ENCODE results near the gene CEP112.
"Not testable (repeated sequence)": the region's sequence is repeated elsewhere in the genome, so short reads cannot be mapped to it uniquely, and the experiment has no call there.

The CEP112 gene

DNA sequence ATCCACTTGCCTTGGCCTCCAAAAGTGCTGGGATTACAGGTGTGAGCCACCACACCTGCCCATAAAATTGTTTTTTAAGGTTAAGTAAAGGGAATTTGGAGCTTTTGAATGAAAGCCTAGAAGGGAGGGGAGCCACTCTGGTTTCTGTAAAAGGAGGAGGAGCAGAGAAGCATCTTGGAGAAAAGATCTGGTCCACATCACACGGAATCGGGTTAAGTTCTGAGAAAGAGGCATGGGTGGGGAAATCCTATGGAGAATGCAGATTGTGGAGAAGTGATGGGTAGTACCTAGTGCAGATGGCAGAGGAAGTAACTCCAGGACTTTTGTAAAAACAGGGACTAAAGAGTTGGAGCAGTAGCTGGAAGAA is 18.3 kb upstream of the CEP112 start:
- DNase-seq: no peak

GRCh38 chr17:66207936-66208335 is 16.0 kb upstream of the CEP112 start:
- DNase-seq: no peak

- DNase-seq: no peak
Observed at GRCh38 chr17:66203274-66204015, 11.5 kb upstream of the CEP112 start.

DNA sequence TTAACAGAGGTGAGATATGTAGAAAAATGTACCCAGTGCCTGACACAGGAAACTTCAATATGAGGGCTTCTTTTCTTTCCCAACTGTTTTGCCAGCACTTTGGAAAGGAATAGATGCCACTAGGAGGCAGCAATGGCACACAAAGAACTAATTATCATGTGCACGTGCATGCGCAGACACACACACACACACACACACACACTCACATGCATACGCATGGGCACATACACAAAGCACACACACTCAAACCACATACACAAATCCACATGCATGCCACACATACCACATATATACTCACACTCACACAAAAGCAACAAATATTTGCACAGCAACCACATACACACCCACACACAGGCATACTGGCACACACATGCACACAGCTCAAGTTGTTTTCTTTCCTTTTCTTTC is 8.8 kb upstream of the CEP112 start:
- DNase-seq: peak; percentile 17 to 50

GRCh38 chr17:66198242-66198641 is 6.3 kb upstream of the CEP112 start:
- DNase-seq: no peak

GRCh38 chr17:66192378-66192687 is 400 bp upstream of the CEP112 start:
- DNase-seq: no peak

- DNase-seq: no peak
Observed at GRCh38 chr17:66190738-66191592, 968 bp downstream of the CEP112 start.

- no peak for DNase-seq
Observed at GRCh38 chr17:66187718-66188117, 4.2 kb downstream of the CEP112 start.

DNA sequence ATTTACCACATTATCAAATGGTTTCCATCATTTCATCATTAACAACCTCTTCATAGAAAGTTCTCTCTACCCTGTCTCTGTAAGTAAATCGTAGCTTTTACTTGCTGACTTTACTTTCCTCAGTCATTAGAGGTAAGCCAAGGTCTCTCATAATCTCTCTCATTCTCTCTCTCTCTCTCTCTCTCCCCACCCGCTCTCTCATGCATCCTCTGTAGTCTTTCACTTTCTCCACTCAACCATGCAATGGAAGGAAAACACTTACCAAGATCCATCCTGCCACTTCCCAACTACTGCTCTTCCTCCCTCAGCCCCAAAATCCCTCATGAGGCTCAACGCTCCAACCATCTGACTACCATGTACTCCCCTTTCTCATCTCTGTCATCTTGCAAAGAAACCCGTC is 6.1 kb downstream of the CEP112 start:
- no peak for DNase-seq

GRCh38 chr17:66184392-66184791 is 7.5 kb downstream of the CEP112 start:
- DNase-seq: no peak

- no peak for DNase-seq
Observed at GRCh38 chr17:66183529-66183928, 8.4 kb downstream of the CEP112 start.

- no peak for DNase-seq
Observed at GRCh38 chr17:66178642-66179041, 13.3 kb downstream of the CEP112 start.

- DNase-seq: no peak
Observed at GRCh38 chr17:66177048-66177447, 14.9 kb downstream of the CEP112 start.

DNA sequence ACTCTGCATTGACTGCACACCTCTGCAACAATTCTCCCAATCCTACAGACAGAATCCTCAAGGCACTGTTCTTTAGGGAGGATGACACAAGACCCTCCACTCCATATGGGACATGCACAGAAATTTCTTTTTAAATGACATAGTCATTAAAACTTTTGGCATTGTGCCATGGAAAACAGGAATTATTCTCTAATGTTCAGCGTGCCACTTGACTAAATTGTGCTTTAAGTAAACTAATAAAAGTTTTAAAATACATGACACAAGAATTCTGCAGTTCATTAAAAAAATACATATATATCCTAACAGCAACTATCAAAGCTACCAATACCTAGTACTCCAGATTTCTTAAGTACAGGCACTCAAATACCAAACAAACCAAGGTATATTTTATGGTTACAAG is 16.0 kb downstream of the CEP112 start:
- no peak for DNase-seq

DNA sequence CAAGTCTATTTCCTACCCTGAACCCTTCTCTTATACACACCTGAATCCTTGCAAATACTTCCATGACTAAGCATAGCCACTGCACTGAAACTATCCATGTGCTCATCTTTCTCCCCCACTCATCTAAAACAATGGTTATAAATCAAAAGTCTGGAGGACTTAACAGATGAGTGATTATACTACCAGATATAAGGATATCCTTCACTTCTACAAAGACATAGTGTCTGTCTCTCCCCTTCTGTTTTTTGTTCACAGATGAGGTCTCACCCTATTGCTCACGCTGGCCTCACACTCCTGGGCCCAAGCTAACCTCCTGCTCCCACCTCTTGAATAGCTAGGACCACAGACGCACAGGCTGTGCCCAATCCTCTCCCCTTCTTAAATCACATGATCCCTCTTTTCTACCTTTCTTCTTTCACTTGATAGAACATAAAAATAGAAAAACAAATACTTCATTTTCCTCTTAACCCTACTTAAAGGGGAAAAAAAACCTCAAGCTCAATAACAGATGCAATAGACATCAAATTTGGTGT is 19.2 kb downstream of the CEP112 start:
- no peak for DNase-seq

- no peak for DNase-seq
Observed at GRCh38 chr17:66172144-66172543, 19.8 kb downstream of the CEP112 start.

GRCh38 chr17:66171692-66172091 is 20.2 kb downstream of the CEP112 start:
- no peak for DNase-seq

GRCh38 chr17:66171172-66171571 is 20.8 kb downstream of the CEP112 start:
- no peak for DNase-seq

DNA sequence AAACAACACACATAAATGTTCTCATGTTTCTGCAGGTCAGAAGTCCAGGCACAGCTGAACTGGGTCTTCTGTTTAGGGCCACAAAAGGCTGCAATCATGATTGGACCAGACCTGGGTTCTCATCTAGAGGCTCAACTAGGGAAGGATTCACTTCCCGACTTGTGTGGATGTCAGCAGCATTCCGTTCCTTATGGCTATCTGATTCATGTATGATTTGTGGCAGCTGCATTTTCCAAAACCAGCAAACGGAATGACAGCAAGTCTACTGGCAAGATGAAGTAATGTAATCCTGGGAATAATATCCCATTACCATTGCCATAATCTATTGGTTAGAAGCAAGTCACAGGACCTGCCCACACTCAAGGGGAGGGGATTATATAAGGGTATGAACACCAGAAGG is 22.1 kb downstream of the CEP112 start:
- DNase-seq: no peak

GRCh38 chr17:66167189-66167815 is 24.6 kb downstream of the CEP112 start:
- no peak for DNase-seq

DNA sequence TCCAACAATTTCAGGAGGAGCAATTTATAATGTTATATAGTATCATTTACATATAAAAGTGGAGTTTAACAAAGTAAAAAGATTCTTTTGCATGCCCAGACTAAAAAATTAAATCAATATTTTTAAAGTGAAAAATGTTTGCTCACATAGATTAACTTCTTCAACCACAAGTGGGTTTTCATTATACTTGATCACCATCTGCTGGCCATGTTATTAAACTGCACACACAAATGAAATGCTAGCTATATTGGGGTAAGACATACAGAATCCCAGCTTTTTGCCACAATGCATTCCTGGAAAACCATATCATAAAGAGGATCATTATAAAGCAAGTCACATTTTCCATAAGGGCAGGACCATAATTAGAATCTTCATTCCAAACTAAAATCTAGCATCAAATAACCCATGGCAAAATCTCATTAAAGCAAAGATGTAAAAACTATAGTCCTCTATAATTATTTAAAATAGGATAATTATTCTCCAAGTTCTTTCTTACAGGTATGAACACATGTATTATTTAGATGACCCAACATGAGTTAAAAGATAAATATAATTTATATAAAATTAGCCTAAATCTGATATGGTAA is 26.3 kb downstream of the CEP112 start:
- DNase-seq: no peak

- not testable (repeated sequence) for DNase-seq
Observed at GRCh38 chr17:66155055-66155454, 36.9 kb downstream of the CEP112 start.

GRCh38 chr17:66152756-66153155 is 39.2 kb downstream of the CEP112 start:
- no peak for DNase-seq

Measured in stimulated activated CD4-positive, alpha-beta T cell treated with anti-CD3 and anti-CD28 coated beads, Interleukin-2, amount 100 ng/mL, for 48 hours (primary cell).